ENCODE results near the gene ATP5F1A.

ATP5F1A gene

DNA sequence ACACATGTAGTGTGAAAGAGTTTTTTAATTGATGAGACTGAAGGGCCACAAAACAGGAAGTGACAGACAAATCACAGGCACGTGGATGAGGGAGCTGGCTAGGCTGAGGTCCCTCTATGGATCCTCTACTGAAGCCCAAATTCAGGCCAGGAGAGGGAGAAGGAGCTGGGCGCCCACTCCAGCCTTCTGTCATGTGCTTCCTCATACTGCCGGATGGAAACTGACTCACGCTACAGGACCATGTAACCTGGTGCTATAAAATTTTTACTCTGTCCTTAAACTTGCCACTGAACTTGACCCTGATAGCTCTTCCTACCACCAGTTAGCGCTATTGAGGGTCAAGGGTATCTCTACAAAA lies 57.4 kb downstream of the ATP5F1A start:
- no peak overlapping the region for H4K91ac ChIP-seq (ENCODE audit: low read depth, low read length, poor library complexity)
- WGBS, 2 donors (ENCODE audit: extremely low coverage in 2 of 2, insufficient read length in 2 of 2, insufficient replicate concordance in 1 of 2): no CpG with 5 or more reads among the region's 5 CpGs

DNA sequence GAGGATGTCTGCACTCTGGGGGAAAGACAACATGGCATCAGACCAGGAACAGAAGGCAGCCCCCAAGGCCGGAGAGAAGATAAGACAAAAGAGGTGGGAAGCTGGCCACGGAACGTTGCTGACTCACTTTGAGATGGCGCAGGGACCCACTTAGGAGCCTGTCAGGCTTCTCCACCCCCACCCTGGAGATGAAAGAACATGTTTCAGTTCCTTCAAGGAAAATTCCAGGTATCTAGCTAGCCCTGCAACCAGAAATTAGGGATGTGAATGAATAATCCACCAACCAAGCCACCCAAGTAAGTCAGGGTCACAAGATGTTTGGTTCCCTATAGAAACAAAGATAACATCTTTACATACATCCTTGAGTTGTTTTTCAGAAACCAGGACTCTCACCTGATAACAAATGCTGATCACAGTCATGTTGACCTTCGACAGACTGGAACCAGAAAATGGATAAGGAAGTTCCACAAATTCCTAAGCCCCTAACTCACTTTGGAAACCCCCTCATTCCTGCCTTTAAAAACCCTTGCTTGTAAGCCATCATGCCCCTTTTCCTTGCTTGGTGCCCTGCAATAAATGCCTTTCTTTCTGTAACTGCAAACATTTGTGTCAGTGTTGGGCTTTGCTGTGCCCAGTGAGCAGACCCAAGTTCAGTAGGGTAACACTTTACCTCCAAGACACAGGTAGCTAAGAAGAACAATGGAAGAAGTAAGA lies 57.9 kb downstream of the ATP5F1A start:
- no peak overlapping the region for H3K9ac ChIP-seq (ENCODE audit: low read depth, low read length, poor library complexity)
- H2AK5ac ChIP-seq (ENCODE audit: low read depth, low read length): no peak overlapping the region
- WGBS, 2 donors (ENCODE audit: extremely low coverage in 2 of 2, insufficient read length in 2 of 2, insufficient replicate concordance in 1 of 2): no CpG with 5 or more reads among the region's 5 CpGs
- no peaks in the 10 kb centered on the region for H3K27me3 ChIP-seq (ENCODE audit: control insufficient read depth in 3 of 3, insufficient read depth in 3 of 3, low read depth in 1 of 3, low read length in 3 of 3)
- H3K4me3 ChIP-seq (ENCODE audit: low read length in 2 of 2): no peak overlapping the region
- H3K18ac ChIP-seq (ENCODE audit: low read length): no peak overlapping the region
- H3K4ac ChIP-seq (ENCODE audit: low read length): no peak overlapping the region
- H2BK15ac ChIP-seq (ENCODE audit: low read length): no peak overlapping the region
- peaks cover 0 to 5% of the 10 kb centered on the region in 2 donors for H3K4me1 ChIP-seq (ENCODE audit: control insufficient read depth in 2 of 2, insufficient read depth in 1 of 2, low read depth in 1 of 2, low read length in 2 of 2)
- no peaks in the 10 kb centered on the region for H3K9me3 ChIP-seq (replicated peaks in 1 of 2; ENCODE audit: control insufficient read depth in 2 of 2, insufficient read depth in 1 of 2, low read depth in 1 of 2, low read length in 2 of 2)
- no peaks in the 10 kb centered on the region for H3K79me1 ChIP-seq (ENCODE audit: low read depth, low read length)
- H2BK5ac ChIP-seq (ENCODE audit: low read length): no peak overlapping the region
- H4K91ac ChIP-seq (ENCODE audit: low read depth, low read length, poor library complexity): no peak overlapping the region
- no peak overlapping the region for H4K8ac ChIP-seq (ENCODE audit: low read depth, low read length)
- no peak for DNase-seq (ENCODE audit: low spot score)
- no peak overlapping the region for H3K27ac ChIP-seq (replicated peaks; ENCODE audit: low read length)
- H2BK12ac ChIP-seq (ENCODE audit: low read length): no peak overlapping the region
- H3K36me3 ChIP-seq (replicated peaks in 1 of 2; ENCODE audit: control insufficient read depth in 2 of 2, insufficient read depth in 2 of 2, low read length in 2 of 2): no peaks in the 10 kb centered on the region
- no peak overlapping the region for H2BK120ac ChIP-seq (ENCODE audit: low read depth, low read length)
- no peak overlapping the region for H3K23ac ChIP-seq (ENCODE audit: low read depth, low read length, poor library complexity)
- H3K4me2 ChIP-seq (ENCODE audit: insufficient read depth, low read length, poor library complexity, severe bottlenecking): no peak overlapping the region
- H2AFZ ChIP-seq (ENCODE audit: low read length): no peak overlapping the region
- no peak overlapping the region for H3K14ac ChIP-seq (ENCODE audit: low read length)

More for the DNA sequence above, 57.4 kb downstream of the ATP5F1A start:
- H2BK15ac ChIP-seq (ENCODE audit: low read length): no peak overlapping the region
- H4K8ac ChIP-seq (ENCODE audit: low read depth, low read length): no peak overlapping the region
- no peaks in the 10 kb centered on the region for H3K27me3 ChIP-seq (ENCODE audit: control insufficient read depth in 3 of 3, insufficient read depth in 3 of 3, low read depth in 1 of 3, low read length in 3 of 3)
- no peak overlapping the region for H3K14ac ChIP-seq (ENCODE audit: low read length)
- H2AFZ ChIP-seq (ENCODE audit: low read length): no peak overlapping the region
- no peaks in the 10 kb centered on the region for H3K36me3 ChIP-seq (replicated peaks in 1 of 2; ENCODE audit: control insufficient read depth in 2 of 2, insufficient read depth in 2 of 2, low read length in 2 of 2)
- H3K9ac ChIP-seq (ENCODE audit: low read depth, low read length, poor library complexity): no peak overlapping the region
- H2BK12ac ChIP-seq (ENCODE audit: low read length): no peak overlapping the region
- peaks cover 0 to 5% of the 10 kb centered on the region in 2 donors for H3K4me1 ChIP-seq (ENCODE audit: control insufficient read depth in 2 of 2, insufficient read depth in 1 of 2, low read depth in 1 of 2, low read length in 2 of 2)
- no peak overlapping the region for H3K4me2 ChIP-seq (ENCODE audit: insufficient read depth, low read length, poor library complexity, severe bottlenecking)
- H3K27ac ChIP-seq (replicated peaks; ENCODE audit: low read length): no peak overlapping the region
- DNase-seq (ENCODE audit: low spot score): no peak
- no peak overlapping the region for H3K4me3 ChIP-seq (ENCODE audit: low read length in 2 of 2)
- no peaks in the 10 kb centered on the region for H3K79me1 ChIP-seq (ENCODE audit: low read depth, low read length)
- H3K9me3 ChIP-seq (replicated peaks in 1 of 2; ENCODE audit: control insufficient read depth in 2 of 2, insufficient read depth in 1 of 2, low read depth in 1 of 2, low read length in 2 of 2): no peaks in the 10 kb centered on the region
- H2BK120ac ChIP-seq (ENCODE audit: low read depth, low read length): no peak overlapping the region
- no peak overlapping the region for H3K4ac ChIP-seq (ENCODE audit: low read length)
- H3K18ac ChIP-seq (ENCODE audit: low read length): no peak overlapping the region
- H2AK5ac ChIP-seq (ENCODE audit: low read depth, low read length): no peak overlapping the region
- no peak overlapping the region for H3K23ac ChIP-seq (ENCODE audit: low read depth, low read length, poor library complexity)
- no peak overlapping the region for H2BK5ac ChIP-seq (ENCODE audit: low read length)

DNA sequence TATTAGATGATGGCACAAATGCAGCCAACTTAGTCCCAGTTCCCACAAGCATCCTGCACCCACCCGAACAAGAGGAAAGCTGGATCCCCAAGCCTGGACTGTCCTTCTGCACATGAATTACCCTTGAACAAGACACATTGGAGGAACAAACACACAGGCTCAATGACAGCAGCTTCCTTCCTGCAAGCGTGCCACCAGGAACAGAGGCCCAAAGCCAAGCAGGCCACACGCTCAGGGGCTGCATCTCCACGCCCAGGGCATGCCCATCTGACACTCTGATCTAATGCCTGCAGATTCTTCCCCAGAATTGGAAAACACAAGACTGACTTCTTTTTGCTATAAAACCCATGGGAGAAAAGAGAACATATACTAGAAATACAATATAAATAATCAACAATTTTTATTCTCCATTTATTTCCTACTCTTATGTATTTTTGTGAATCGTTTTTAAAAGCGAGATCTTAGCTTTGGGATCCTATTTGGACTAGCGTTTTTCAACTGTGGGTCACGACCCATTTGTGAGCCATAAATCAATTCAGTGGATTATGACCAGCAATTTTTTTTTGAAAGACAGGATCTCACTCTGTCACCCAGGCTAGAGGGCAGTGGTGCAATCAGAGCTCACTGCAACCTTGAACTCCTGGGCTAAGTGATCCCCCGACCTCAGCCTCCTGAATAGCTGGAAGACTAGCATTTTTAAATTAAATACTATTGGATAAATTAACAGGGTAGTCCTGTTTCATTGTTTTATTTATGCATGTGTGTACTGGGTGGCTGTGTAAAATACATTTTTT lies 60.4 kb downstream of the ATP5F1A start:
- Histone ChIP-seq H2AFZ (ENCODE audit: low read length) (no peak overlapping the region), H3K27ac (replicated peaks; ENCODE audit: low read length) (no peak overlapping the region), H3K23ac (ENCODE audit: low read depth, low read length, poor library complexity) (no peak overlapping the region), H3K14ac (ENCODE audit: low read length) (no peak overlapping the region), H2BK15ac (ENCODE audit: low read length) (no peak overlapping the region), H2BK12ac (ENCODE audit: low read length) (no peak overlapping the region), H3K4me2 (ENCODE audit: insufficient read depth, low read length, poor library complexity, severe bottlenecking) (no peak overlapping the region), H3K4me1 (ENCODE audit: control insufficient read depth in 2 of 2, insufficient read depth in 1 of 2, low read depth in 1 of 2, low read length in 2 of 2) (peaks cover 0 to 5% of the 10 kb centered on the region in 2 donors), H3K36me3 (replicated peaks in 1 of 2; ENCODE audit: control insufficient read depth in 2 of 2, insufficient read depth in 2 of 2, low read length in 2 of 2) (no peaks in the 10 kb centered on the region), H2BK120ac (ENCODE audit: low read depth, low read length) (no peak overlapping the region), H3K9ac (ENCODE audit: low read depth, low read length, poor library complexity) (no peak overlapping the region), H3K9me3 (replicated peaks in 1 of 2; ENCODE audit: control insufficient read depth in 2 of 2, insufficient read depth in 1 of 2, low read depth in 1 of 2, low read length in 2 of 2) (no peaks in the 10 kb centered on the region), H2BK5ac (ENCODE audit: low read length) (no peak overlapping the region), H3K4me3 (ENCODE audit: low read length in 2 of 2) (no peak overlapping the region), H3K4ac (ENCODE audit: low read length) (no peak overlapping the region), H4K91ac (ENCODE audit: low read depth, low read length, poor library complexity) (no peak overlapping the region), H3K27me3 (ENCODE audit: control insufficient read depth in 3 of 3, insufficient read depth in 3 of 3, low read depth in 1 of 3, low read length in 3 of 3) (no peaks in the 10 kb centered on the region), H3K18ac (ENCODE audit: low read length) (peak overlapping the region; percentile 69), H4K8ac (ENCODE audit: low read depth, low read length) (no peak overlapping the region), H3K79me1 (ENCODE audit: low read depth, low read length) (no peaks in the 10 kb centered on the region), H2AK5ac (ENCODE audit: low read depth, low read length) (no peak overlapping the region)
- no peak for DNase-seq (ENCODE audit: low spot score)
- WGBS, 2 donors (ENCODE audit: extremely low coverage in 2 of 2, insufficient read length in 2 of 2, insufficient replicate concordance in 1 of 2): no CpG with 5 or more reads among the region's 9 CpGs
